Thoracic aorta (tissue), 2 donors: Measurements from ENCODE around the gene SLC16A8. TPM values are rescaled to one million over a fixed set of nuclear protein-coding genes. Genes with fewer than 3 reads are reported as not detected.
"Not testable (repeated sequence)": the region's sequence is repeated elsewhere in the genome, so short reads cannot be mapped to it uniquely, and the experiment has no call there.

Experiments
- ATAC-seq: fragments of 150-250 bp; one replicate; pipeline ENCODE4 v1.8.0; 2017; ENCODE audit warnings: low read depth; ENCODE audit not compliant: insufficient number of reproducible peaks, low FRiP score
- DNase-seq: peaks from one replicate; pipeline ENCODE4 v3.0.0-alpha.2; 2020; ENCODE audit warnings: low spot score
- H3K27ac ChIP-seq, 2 donors: fragments of 200-600 bp; sonication (generic); 1 replicate in 1 of 2; 2 replicates in 1 of 2; pipeline ENCODE4 v1.5.1; 2016; ENCODE audit warnings: mild to moderate bottlenecking in 2 of 2, moderate library complexity in 2 of 2
- H3K27me3 ChIP-seq: fragments of 200-600 bp; sonication (generic); replicated peaks from 2 replicates; pipeline ENCODE4 v1.6.0; 2016; ENCODE audit warnings: mild to moderate bottlenecking; ENCODE audit not compliant: insufficient read depth
- H3K36me3 ChIP-seq: fragments of 200-600 bp; sonication (generic); one replicate; pipeline ENCODE4 v1.5.1; 2016
- H3K4me1 ChIP-seq, 2 donors: fragments of 200-600 bp; sonication (generic); 1 replicate in 1 of 2; 2 replicates in 1 of 2; pipeline versions ENCODE4 v1.5.1 to v1.6.0; 2016; ENCODE audit warnings: low read depth in 2 of 2, mild to moderate bottlenecking in 1 of 2; ENCODE audit not compliant: control insufficient read depth in 1 of 2
- H3K4me3 ChIP-seq: fragments of 200-600 bp; sonication (generic); 2 replicates; pipeline ENCODE4 v1.5.1; 2016; ENCODE audit warnings: mild to moderate bottlenecking
- H3K9me3 ChIP-seq: fragments of 200-600 bp; sonication (generic); 2 replicates; pipeline ENCODE4 v1.5.1; 2016
- total RNA-seq, 2 donors: library from RNA; depleted of rRNA; stranded (reverse); fragments of >200 nt; gene quantifications; one replicate each; pipeline versions ENCODE4 v1.1.0 to v1.2.3, GENCODE V29; 2016
- TF ChIP-seq, protein P1 (sequence below): fragments of 200-600 bp; sonication (generic); IDR thresholded peaks from one replicate; pipeline ENCODE4 v1.5.1; 2019; ENCODE audit warnings: antibody characterized with exemption

The SLC16A8 gene
- total RNA-seq, 2 donors from 2014 or later, result 1.2 to 1.5 TPM

- TF ChIP-seq, protein P1, sequence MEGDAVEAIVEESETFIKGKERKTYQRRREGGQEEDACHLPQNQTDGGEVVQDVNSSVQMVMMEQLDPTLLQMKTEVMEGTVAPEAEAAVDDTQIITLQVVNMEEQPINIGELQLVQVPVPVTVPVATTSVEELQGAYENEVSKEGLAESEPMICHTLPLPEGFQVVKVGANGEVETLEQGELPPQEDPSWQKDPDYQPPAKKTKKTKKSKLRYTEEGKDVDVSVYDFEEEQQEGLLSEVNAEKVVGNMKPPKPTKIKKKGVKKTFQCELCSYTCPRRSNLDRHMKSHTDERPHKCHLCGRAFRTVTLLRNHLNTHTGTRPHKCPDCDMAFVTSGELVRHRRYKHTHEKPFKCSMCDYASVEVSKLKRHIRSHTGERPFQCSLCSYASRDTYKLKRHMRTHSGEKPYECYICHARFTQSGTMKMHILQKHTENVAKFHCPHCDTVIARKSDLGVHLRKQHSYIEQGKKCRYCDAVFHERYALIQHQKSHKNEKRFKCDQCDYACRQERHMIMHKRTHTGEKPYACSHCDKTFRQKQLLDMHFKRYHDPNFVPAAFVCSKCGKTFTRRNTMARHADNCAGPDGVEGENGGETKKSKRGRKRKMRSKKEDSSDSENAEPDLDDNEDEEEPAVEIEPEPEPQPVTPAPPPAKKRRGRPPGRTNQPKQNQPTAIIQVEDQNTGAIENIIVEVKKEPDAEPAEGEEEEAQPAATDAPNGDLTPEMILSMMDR, result no peak
These were observed 3.5 kb downstream of the SLC16A8 start for GRCh38 chr22:38080474-38080849.

DNA sequence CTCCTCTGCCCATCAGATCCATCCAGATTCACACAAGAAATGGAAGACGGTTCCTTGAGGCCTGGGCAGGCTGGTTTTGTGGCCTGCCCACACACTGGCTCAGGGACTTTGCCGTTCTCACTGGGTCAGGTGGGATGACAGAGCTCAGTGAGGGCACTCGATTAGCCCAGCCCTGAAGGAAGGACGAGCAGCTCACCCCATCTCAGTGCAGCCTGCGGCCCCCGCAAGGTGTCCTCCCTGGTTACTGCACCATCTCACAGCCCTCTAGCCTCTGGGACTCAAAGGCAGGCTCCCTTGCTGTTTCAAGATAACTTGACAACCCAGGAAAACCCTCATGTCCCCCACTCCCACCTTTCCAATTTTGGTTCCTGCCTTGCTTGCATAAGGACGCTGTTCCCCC, 4.2 kb downstream of the SLC16A8 start:
- H3K36me3 ChIP-seq, result peaks cover 6% of the 10 kb centered on the region
- H3K27me3 ChIP-seq, result no peaks in the 10 kb centered on the region
- peaks cover 12 to 28% of the 10 kb centered on the region in 2 donors for H3K4me1 ChIP-seq
- no peaks in the 10 kb centered on the region for H3K9me3 ChIP-seq
- TF ChIP-seq, protein P1, result no peak
- H3K4me3 ChIP-seq, result no peak overlapping the region
- no peak overlapping the region for H3K27ac ChIP-seq
- no peak for DNase-seq
- no peak for ATAC-seq

More at GRCh38 chr22:38080474-38080849, 3.5 kb downstream of the SLC16A8 start:
- Histone ChIP-seq H3K4me1 (peaks cover 12 to 28% of the 10 kb centered on the region in 2 donors), H3K27ac (no peak overlapping the region), H3K36me3 (no peaks in the 10 kb centered on the region), H3K27me3 (no peaks in the 10 kb centered on the region), H3K4me3 (peak overlapping the region; percentile 70), H3K9me3 (no peaks in the 10 kb centered on the region)
- DNase-seq (no peak), ATAC-seq (no peak)

DNA sequence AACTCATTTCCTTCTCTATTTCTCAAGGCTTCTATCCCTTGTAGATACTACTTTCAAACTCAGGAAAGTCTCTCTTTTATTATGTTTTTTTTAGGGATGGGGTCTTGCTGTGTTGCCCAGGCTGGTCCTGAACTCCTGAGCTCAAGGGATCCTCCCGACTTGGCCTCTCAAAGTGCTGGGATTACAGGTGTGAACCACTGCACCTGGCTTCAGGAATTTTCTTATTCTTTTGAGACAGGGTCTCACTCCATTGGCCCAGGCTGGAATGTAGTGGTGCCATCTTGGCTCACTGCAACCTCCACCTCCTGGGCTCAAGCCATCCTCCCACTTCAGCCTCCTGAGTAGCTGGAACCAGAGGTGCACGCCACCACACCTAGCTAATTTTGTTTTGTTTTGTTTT, 4.8 kb downstream of the SLC16A8 start:
- ATAC-seq, H3K9me3 ChIP-seq, H3K27ac ChIP-seq, DNase-seq, H3K27me3 ChIP-seq, H3K4me3 ChIP-seq: not testable (repeated sequence)
- peaks cover 12 to 28% of the 10 kb centered on the region in 2 donors for H3K4me1 ChIP-seq
- peaks cover 12% of the 10 kb centered on the region for H3K36me3 ChIP-seq

- DNase-seq (no peak), ATAC-seq (no peak)
These were observed 5.7 kb downstream of the SLC16A8 start for GRCh38 chr22:38078046-38078840.

DNA sequence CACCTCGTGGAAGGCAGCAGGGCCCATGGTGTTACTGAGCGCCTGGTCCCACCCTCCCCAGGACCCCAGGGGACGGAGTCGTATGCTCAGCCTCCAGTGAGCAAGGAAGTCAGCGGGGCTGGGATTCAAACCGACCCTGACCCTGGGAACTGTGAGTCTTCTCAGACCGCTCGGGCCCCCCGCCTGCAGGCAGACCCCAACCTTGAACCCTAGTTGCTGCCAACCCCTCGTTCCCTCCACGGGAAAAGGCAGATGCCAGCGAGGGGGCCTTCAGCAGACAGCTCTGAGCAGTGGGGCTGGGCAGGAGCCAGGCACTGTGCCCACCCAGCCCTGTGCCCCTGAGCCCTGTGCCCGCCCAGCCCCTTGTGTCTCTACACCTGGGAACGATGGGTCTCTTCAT, 6.4 kb downstream of the SLC16A8 start:
- no peak for ATAC-seq
- no peaks in the 10 kb centered on the region for H3K9me3 ChIP-seq
- peaks cover 25% of the 10 kb centered on the region for H3K36me3 ChIP-seq
- H3K4me3 ChIP-seq, result no peak overlapping the region
- no peaks in the 10 kb centered on the region for H3K27me3 ChIP-seq
- H3K4me1 ChIP-seq, result peaks cover 12 to 19% of the 10 kb centered on the region in 2 donors
- DNase-seq, result no peak
- TF ChIP-seq, protein P1, result no peak
- H3K27ac ChIP-seq, result no peak overlapping the region

More at GRCh38 chr22:38078046-38078840, 5.7 kb downstream of the SLC16A8 start:
- H3K4me3 ChIP-seq, result no peak overlapping the region
- no peak overlapping the region for H3K27ac ChIP-seq
- TF ChIP-seq, protein P1, result no peak
- peaks cover 18% of the 10 kb centered on the region for H3K36me3 ChIP-seq
- H3K9me3 ChIP-seq, result no peaks in the 10 kb centered on the region
- peaks cover 12 to 22% of the 10 kb centered on the region in 2 donors for H3K4me1 ChIP-seq
- no peaks in the 10 kb centered on the region for H3K27me3 ChIP-seq
